SW480 (cell line): ENCODE measurements around the gene ERC2.

ENCODE experiments used
- DNase-seq: peaks from one replicate; pipeline ENCODE4 v3.0.0-alpha.2; 2016; ENCODE audit warnings: low spot score

Gene ERC2

GRCh38 chr3:55588146-55588765 lies 880.0 kb downstream of the ERC2 start:
- DNase-seq = no peak

DNA sequence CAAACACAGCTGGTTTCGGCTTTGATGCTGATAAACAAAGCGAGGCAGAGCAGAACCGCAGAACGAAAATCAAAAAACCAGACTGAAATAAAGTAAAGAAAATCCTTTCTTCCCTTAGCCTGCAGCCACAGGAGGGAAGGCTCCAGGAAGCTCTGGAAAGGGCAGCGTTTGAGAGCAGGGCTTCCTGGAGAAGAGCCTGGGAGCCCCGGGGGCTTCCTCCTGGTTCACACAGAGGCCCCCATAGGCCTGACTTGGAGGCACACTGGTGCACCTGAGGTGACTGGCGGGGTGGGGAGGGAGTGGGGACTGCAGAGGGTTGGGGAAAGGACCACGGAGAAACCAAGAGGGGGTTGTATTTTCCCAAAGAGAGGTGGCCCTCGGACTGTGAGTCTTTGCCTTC lies 882.4 kb downstream of the ERC2 start:
- DNase-seq = no peak

DNA sequence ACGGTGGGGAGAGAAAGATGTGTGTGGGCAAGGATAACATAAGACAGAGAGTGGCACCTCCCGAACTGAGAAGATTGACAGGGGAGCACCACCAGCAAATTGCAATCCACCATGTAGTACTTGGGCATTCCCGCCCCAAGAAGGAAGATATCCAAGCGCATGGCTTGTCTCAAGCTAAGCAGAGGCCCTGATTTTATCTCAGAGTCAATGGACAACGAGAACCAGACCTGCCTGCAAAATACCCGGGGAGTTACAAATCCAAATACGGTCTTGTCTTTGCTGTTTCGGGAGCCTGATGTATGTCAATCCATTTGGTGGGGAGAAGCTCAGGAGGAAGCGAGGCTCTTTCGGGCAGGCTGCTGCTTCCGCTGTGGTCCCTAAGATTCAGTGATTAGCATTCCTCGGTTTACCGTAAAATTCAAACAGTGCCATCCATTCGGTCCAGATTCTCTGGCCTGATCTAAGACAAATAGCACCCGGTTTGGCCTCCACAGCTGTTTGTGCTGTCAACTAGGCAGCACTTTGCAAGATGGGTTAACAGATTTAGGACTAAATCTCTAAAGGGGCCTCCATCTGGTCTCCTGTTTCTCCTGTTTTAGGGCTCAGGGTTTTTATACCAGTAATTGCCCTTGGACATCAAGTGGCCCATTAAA lies 883.4 kb downstream of the ERC2 start:
- no peak for DNase-seq

- DNase-seq = no peak
These were observed 884.2 kb downstream of the ERC2 start for GRCh38 chr3:55584030-55584429.

DNA sequence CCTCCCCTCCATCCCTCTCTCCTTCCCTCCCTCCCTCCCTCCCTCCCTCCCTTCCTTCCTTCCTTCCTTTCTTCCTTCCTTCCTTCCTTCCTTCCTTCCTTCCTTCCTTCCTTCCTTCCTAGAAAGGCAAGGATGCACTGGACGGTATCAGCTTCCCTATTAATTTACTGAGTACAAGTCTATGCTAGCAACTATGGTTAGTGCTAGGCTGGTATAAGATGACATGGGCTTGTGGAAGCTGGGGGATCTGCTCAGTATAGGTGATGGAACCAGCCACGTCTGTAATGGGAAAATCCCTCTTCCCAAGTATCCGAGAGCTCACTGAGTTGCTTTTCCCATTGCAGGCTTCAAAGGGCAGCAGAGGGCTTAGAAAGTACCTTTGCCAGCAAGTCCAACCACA lies 884.8 kb downstream of the ERC2 start:
- DNase-seq = no peak

DNA sequence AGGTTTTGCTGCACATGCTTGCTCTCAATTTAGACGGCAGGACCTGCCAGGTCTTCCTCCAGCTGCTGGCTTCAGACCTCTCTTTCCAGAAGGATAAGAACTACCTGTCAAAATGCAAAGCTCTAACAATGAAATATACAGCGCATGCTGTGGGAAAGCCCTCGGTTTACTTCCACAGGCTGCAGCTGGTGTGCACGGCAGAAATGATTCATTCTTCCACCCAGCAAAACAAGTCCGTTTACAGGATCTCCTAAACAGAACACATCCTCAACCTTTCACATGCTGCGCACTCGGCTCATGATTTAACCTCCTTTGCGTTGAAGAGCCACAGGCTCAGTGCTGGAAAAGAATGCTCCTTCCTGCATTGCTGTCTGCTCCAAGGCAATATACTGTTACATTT lies 888.8 kb downstream of the ERC2 start:
- no peak for DNase-seq

GRCh38 chr3:55576621-55577388 lies 891.5 kb downstream of the ERC2 start:
- DNase-seq = no peak

DNA sequence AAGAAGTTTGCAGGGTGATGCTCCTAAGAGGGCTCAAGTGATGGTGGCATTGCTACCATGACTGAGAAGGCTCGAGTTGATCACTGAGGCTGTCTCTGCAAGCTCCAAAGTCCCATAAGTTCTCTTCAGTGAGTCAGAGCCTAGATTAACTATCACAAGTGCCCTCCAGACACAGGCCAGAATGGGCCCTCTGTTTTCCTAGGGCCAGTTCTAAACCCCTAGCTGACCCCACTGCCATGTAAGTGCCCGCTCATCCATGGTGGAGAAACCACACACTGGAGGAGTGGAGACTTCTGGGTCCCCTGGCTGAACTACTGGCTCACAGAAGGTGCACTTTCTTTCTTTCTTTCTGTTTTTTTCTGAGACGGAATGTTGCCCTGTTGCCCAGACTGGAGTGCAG lies 893.6 kb downstream of the ERC2 start:
- no peak for DNase-seq

DNA sequence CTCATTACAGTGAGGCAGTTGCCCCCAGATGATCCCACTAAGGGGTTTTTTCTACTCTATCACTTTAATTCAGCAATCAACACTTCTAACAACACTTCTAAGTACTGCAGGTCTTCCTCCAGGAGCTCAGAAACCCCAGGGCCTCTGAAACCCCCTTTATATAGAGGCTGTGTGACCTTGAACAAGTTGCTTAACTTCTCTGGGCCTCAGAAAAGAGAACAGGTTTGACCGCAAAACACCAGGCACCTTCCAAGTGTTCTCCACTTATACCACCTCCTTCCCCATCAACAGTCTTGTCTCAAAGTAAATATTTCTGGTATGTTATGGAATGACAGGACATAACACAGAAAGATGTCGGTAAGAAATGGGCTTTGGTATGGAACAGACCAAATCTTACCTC lies 895.5 kb downstream of the ERC2 start:
- DNase-seq = no peak

DNA sequence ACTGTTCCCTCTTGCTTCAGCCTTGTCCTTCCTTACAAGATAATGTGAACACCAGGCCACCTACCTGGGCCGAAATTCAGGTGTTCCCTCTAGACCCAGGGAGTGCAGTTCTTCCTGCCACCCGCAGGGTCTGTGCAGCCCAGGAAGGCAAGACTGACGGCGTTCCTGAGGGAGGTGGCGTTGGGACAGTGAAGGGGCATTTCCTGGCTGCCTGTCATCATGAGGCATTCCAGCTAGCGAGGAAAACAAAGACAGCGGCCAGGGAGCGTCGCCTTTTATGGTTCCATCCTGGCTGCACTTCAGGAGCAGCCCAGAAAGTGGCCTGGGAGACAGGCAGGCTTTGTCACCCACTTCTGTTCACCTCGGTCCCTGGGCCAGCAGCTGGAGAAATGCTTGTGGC lies 896.4 kb downstream of the ERC2 start:
- peak; percentile 90 for DNase-seq

- DNase-seq = peak; percentile 89
These were observed 897.0 kb downstream of the ERC2 start for GRCh38 chr3:55571216-55571813.

DNA sequence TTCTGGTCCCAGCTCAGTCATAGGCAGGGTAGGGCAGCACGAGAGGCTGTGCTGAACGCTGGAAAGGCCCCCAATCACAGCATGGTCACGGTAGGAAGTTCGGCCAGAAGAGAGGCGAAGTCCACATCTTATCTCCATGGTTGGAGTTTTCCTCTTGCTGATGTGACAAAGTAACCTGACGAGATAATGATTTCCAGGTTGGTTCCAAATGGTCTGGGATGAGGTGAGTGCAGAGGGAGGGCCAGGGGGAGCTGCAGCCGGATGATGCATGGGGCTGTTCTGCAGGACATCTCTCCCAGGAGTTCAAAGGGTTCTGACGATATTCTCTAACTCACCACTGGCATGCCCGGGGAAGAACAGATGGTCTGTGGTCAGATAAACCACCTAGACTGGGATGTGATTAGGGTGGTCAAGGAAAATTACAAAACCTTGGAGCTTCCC lies 898.0 kb downstream of the ERC2 start:
- DNase-seq = peak; percentile 90

DNA sequence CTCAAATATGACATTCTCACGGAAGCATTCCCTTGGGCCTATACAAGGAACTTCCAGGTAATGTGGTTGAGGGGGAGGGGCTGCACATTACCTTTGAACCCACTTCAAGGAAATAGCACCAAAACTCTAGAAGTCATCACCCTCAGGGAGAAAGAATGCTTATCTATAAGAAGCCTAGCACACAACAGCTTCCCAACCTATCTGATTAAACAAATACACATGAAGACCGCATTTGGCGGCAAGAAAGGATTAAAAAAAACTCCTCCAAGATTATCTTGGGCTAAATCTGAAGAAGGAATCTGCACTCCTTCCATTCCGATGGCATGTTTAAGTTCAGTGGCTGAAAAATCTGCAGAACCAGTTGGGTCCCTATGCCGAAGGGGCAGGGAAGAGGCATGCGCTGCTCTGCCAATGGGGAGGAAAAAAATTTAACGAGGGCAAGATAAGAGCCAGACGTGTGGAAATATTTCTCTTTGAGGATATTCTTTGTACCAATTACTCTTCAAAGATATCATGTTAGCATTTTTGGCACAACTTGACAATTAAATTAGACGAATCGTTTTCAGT lies 899.2 kb downstream of the ERC2 start:
- DNase-seq = no peak

DNA sequence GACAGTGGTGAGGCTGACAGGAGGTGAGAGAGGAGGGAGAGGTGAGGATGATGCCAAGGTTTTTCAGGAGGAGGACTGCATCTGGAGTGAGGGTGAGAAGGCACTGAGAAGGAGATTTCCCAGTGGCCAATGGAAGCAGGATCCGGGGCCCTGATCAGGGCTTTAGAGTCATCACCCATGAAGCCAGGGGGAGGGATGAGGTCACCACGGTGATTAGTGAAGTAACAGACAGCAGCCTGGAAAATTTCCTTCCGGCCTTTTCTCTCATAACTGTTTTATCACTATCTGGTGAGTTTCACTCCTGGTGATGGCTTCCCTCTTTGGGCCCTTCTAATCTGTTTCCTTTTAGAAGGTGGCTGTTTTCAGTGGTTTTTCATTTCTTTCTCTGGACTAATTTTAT lies 900.7 kb downstream of the ERC2 start:
- no peak for DNase-seq

- no peak for DNase-seq
These were observed 901.1 kb downstream of the ERC2 start for GRCh38 chr3:55567121-55567520.

- DNase-seq = no peak
These were observed 902.7 kb downstream of the ERC2 start for GRCh38 chr3:55565521-55565920.

GRCh38 chr3:55564726-55565125 lies 903.5 kb downstream of the ERC2 start:
- no peak for DNase-seq

GRCh38 chr3:55562700-55563099 lies 905.6 kb downstream of the ERC2 start:
- DNase-seq = no peak

GRCh38 chr3:55559500-55560423 lies 908.5 kb downstream of the ERC2 start:
- no peak for DNase-seq

- DNase-seq = no peak
These were observed 910.0 kb downstream of the ERC2 start for GRCh38 chr3:55558316-55558715.

DNA sequence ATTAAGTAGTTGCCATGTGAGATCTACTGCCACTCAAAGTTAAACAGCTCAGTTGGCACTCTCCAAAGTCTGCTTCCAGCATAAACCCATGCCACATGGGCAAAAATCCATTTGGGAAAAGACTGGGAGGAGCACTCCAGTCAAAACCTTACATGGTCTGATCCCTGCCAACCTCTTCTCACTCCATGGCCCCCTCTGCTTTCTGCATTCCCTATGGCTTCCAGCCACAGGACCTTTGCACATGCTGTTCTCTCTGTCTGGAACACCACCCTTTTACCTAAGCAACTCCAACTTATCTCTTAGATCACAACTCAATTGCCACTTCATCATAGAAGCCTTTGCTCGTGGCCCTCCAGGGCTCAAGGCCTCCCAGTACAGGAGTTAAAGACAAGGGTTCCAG lies 910.7 kb downstream of the ERC2 start:
- no peak for DNase-seq
